Right atrium auricular region (tissue), 2 donors: ENCODE results near the gene N4BP2. TPM values are rescaled to one million over a fixed set of nuclear protein-coding genes. Genes with fewer than 3 reads are reported as not detected.

ENCODE experiments used
- DNase-seq: peaks from one replicate; pipeline ENCODE4 v3.0.0-alpha.2; 2019; ENCODE audit warnings: low spot score
- H3K27ac ChIP-seq, 2 donors: fragments of 200-600 bp; sonication (generic); 1 replicate in 1 of 2; 2 replicates in 1 of 2; pipeline ENCODE4 v1.5.1; 2016 to 2019
- H3K27me3 ChIP-seq, 2 donors: fragments of 200-600 bp; sonication (generic); one replicate each; pipeline versions ENCODE4 v1.5.1 to v1.6.0; 2017 to 2019
- H3K36me3 ChIP-seq: fragments of 200-600 bp; sonication (generic); one replicate; pipeline ENCODE4 v1.5.1; 2016
- H3K4me1 ChIP-seq, 2 donors: fragments of 200-600 bp; sonication (generic); one replicate each; pipeline versions ENCODE4 v1.5.1 to v1.6.0; 2017 to 2019
- H3K4me3 ChIP-seq, 2 donors: fragments of 200-600 bp; sonication (generic); 1 replicate in 1 of 2; 2 replicates in 1 of 2; pipeline ENCODE4 v1.5.1; 2017 to 2019; ENCODE audit warnings: mild to moderate bottlenecking in 1 of 2, moderate library complexity in 1 of 2
- H3K9me3 ChIP-seq, 2 donors: fragments of 200-600 bp; sonication (generic); one replicate each; pipeline ENCODE4 v1.5.1; 2019
- total RNA-seq, 2 donors: library from RNA; depleted of rRNA; stranded (reverse); fragments of >200 nt; gene quantifications; one replicate each; pipeline ENCODE4 v1.1.0, GENCODE V29; 2016
- TF ChIP-seq, protein P1 (sequence below), 2 donors: fragments of 200-600 bp; sonication (generic); IDR thresholded peaks; one replicate each; pipeline ENCODE4 v1.5.1; 2019; ENCODE audit warnings: antibody characterized with exemption in 2 of 2

Gene N4BP2
- total RNA-seq, 2 donors from 2014 or later = 3.2 to 6.4 TPM

DNA sequence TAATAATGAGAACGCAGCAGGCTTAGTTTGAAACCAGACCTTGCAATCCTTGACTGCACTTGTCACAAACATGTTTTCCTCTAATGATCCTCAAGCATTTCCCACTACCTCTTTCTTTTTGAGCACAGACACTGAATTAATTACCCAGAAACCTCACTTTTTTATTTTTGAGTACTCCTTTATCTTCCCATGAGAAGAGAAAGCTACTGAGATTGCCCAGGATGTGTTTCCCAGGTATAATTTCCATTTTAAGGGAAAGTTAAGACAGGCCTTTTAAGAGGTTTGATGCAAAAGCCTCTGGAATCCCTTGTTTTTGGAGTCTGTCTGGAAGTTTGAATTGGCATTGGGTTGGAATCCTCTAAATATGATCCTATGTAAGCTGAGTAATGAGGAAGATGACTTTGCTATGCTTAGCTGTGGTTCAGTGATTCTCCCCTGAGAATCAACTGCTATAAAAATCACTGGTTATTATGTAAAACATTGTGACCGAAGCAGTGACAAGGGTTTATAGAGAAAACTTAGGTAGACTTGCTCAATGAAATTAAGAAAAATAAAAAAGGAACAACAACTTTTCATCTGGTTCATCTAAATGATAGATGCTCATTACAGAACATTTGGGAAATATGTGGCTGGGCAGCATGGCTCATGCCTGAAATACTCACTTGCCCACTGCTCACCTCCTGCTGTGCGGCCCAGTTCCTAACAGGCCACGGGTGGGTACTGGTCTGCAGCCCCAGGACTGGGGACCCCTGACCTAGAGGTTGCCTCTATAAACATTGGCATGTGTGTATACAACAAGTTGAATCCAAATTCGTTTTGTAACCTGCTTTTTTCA is 129.4 kb downstream of the N4BP2 start:
- Histone ChIP-seq H3K4me1 (no peaks in the 10 kb centered on the region), H3K9me3 (no peaks in the 10 kb centered on the region), H3K27me3 (no peaks in the 10 kb centered on the region), H3K27ac (no peak overlapping the region), H3K4me3 (no peak overlapping the region), H3K36me3 (no peaks in the 10 kb centered on the region)
- TF ChIP-seq, protein P1, sequence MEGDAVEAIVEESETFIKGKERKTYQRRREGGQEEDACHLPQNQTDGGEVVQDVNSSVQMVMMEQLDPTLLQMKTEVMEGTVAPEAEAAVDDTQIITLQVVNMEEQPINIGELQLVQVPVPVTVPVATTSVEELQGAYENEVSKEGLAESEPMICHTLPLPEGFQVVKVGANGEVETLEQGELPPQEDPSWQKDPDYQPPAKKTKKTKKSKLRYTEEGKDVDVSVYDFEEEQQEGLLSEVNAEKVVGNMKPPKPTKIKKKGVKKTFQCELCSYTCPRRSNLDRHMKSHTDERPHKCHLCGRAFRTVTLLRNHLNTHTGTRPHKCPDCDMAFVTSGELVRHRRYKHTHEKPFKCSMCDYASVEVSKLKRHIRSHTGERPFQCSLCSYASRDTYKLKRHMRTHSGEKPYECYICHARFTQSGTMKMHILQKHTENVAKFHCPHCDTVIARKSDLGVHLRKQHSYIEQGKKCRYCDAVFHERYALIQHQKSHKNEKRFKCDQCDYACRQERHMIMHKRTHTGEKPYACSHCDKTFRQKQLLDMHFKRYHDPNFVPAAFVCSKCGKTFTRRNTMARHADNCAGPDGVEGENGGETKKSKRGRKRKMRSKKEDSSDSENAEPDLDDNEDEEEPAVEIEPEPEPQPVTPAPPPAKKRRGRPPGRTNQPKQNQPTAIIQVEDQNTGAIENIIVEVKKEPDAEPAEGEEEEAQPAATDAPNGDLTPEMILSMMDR (IDR thresholded peaks at IDR 0.05) = no peak
- no peak for DNase-seq

- H3K27ac ChIP-seq = no peak overlapping the region
- no peaks in the 10 kb centered on the region for H3K36me3 ChIP-seq
- no peaks in the 10 kb centered on the region for H3K27me3 ChIP-seq
- no peaks in the 10 kb centered on the region for H3K9me3 ChIP-seq
- TF ChIP-seq, protein P1 (IDR thresholded peaks at IDR 0.05) = no peak
- H3K4me1 ChIP-seq = no peaks in the 10 kb centered on the region
- no peak overlapping the region for H3K4me3 ChIP-seq
- no peak for DNase-seq
These were observed 130.0 kb downstream of the N4BP2 start for GRCh38 chr4:40186665-40187014.

GRCh38 chr4:40187386-40187906 is 130.8 kb downstream of the N4BP2 start:
- no peak overlapping the region for H3K4me3 ChIP-seq
- H3K36me3 ChIP-seq = no peaks in the 10 kb centered on the region
- no peaks in the 10 kb centered on the region for H3K9me3 ChIP-seq
- no peaks in the 10 kb centered on the region for H3K27me3 ChIP-seq
- DNase-seq = no peak
- TF ChIP-seq, protein P1 (IDR thresholded peaks at IDR 0.05) = no peak
- H3K27ac ChIP-seq = no peak overlapping the region
- H3K4me1 ChIP-seq = no peaks in the 10 kb centered on the region

DNA sequence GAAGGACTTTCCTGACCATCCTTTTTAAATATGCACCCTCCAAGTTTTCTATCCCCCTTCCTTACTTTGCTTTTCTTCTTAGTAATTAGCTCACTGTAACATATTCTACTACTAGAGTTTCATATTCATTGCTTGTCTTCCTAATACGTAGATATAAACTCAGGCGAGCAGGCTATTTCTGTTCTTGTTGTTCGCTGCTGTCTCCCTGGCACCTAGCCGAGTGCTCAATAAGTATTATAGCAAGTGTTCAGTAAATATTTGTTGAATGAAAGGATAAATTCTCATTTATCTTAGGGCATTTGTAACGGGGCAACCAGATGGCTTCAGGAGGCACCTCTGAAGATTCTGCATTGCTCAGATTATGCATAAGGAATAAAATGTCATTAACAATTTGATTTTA is 133.4 kb downstream of the N4BP2 start:
- no peaks in the 10 kb centered on the region for H3K36me3 ChIP-seq
- no peaks in the 10 kb centered on the region for H3K27me3 ChIP-seq
- no peak overlapping the region for H3K4me3 ChIP-seq
- DNase-seq = no peak
- no peak overlapping the region for H3K27ac ChIP-seq
- TF ChIP-seq, protein P1 (IDR thresholded peaks at IDR 0.05) = no peak
- H3K9me3 ChIP-seq = no peaks in the 10 kb centered on the region
- H3K4me1 ChIP-seq = no peaks in the 10 kb centered on the region

DNA sequence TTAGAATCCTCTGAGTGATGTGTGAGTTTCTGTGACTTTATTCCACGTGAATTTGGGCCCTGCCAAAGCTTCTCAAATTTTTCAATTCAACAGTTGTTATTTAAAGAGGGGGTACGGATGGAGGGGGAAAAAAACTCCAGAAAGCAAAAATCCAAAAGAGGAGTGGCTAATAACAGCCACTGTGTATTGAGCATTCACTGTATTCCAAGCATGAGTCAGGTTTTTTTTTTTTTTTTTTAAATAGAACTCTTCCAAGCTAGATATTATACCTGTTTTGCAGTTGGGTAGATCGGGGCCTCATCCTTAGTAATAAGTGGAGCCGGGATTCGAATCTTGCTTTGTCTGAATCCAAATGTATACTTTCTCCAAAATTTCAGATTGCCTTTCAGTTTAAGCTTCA is 133.8 kb downstream of the N4BP2 start:
- Histone ChIP-seq H3K36me3 (no peaks in the 10 kb centered on the region), H3K27me3 (no peaks in the 10 kb centered on the region), H3K4me3 (no peak overlapping the region), H3K9me3 (no peaks in the 10 kb centered on the region), H3K27ac (no peak overlapping the region), H3K4me1 (no peaks in the 10 kb centered on the region)
- TF ChIP-seq, protein P1 (IDR thresholded peaks at IDR 0.05) = no peak
- DNase-seq = no peak
